ENCODE results near the gene AMOT. TPM values are rescaled to one million over a fixed set of nuclear protein-coding genes. Genes with fewer than 3 reads are reported as not detected.
A peak's percentile ranks its signal among the peaks of the same experiment; 100 is the strongest.

Gene AMOT
- polyA plus RNA-seq, 1 of the 3 experiments (the other 2 are of a cell fraction), result 3.4 TPM

DNA sequence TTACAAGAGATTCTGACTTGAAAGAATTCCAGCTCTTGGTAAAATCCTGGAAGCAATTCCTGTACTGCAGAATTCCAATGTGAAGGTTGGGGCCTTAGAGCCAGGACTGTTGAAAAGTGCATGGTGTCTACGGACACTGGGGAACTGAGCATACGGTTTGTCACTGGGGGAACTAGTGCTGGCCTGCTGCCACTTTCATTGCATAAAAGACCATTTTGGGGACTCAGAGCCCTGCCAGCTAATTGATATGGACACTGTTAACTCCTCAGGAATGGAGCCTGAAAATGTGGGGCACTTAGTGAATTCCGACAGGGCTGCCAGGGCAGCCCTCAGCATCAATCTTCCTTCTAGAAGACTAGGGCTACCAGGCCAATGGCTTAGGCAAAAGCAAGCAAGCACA is 55.9 kb downstream of the AMOT start (continued):
- TF ChIP-seq, protein P1, sequence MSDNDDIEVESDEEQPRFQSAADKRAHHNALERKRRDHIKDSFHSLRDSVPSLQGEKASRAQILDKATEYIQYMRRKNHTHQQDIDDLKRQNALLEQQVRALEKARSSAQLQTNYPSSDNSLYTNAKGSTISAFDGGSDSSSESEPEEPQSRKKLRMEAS (IDR thresholded peaks at IDR 0.05; ENCODE audit: low read depth), result no peak
- TF ChIP-seq, protein P2, sequence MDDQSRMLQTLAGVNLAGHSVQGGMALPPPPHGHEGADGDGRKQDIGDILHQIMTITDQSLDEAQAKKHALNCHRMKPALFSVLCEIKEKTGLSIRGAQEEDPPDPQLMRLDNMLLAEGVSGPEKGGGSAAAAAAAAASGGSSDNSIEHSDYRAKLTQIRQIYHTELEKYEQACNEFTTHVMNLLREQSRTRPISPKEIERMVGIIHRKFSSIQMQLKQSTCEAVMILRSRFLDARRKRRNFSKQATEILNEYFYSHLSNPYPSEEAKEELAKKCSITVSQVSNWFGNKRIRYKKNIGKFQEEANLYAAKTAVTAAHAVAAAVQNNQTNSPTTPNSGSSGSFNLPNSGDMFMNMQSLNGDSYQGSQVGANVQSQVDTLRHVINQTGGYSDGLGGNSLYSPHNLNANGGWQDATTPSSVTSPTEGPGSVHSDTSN (IDR thresholded peaks at IDR 0.05), result no peak

DNA sequence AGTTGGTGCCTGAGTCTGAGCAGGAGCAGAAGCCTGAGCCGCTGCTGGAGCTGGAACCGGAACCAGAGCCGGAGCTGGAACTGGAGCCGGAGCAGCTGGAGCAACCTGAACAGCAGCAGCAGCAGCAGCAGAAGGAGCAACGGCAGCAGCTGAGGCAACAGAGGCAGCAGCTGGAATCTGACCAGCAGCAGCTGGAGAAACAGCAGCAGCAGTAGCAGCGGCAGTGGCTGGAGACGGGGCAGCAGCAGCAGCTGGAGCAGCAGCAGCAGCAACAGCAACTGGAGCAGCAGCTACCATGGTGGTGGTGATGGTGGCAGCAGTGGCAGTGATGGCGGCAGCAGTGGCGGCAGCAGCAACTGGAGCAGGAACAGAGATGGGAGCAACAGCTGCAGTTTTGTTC is 61.5 kb downstream of the AMOT start:
- CTCF ChIA-PET, result no interaction called here
- H2AFZ ChIP-seq (ENCODE audit: low read depth), result no peak overlapping the region
- POLR2A ChIA-PET, result no interaction called here
- no peak overlapping the region for H3K27ac ChIP-seq (ENCODE audit: low read depth in 2 of 2, low read length in 1 of 2)
- no peak overlapping the region for H3K9ac ChIP-seq
- H3K79me2 ChIP-seq (ENCODE audit: insufficient read depth), result no peaks in the 10 kb centered on the region
- no peaks in the 10 kb centered on the region for H3K27me3 ChIP-seq (ENCODE audit: insufficient read depth)
- TF ChIP-seq, protein P3, sequence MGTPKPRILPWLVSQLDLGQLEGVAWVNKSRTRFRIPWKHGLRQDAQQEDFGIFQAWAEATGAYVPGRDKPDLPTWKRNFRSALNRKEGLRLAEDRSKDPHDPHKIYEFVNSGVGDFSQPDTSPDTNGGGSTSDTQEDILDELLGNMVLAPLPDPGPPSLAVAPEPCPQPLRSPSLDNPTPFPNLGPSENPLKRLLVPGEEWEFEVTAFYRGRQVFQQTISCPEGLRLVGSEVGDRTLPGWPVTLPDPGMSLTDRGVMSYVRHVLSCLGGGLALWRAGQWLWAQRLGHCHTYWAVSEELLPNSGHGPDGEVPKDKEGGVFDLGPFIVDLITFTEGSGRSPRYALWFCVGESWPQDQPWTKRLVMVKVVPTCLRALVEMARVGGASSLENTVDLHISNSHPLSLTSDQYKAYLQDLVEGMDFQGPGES (IDR thresholded peaks at IDR 0.05; ENCODE audit: low read depth, low read length), result no peak
- TF ChIP-seq RFX5 (IDR thresholded peaks at IDR 0.05; ENCODE audit: low read length), result no peak
- no peak for TF ChIP-seq ELF1 (IDR thresholded peaks at IDR 0.05)
- TF ChIP-seq, protein P4, sequence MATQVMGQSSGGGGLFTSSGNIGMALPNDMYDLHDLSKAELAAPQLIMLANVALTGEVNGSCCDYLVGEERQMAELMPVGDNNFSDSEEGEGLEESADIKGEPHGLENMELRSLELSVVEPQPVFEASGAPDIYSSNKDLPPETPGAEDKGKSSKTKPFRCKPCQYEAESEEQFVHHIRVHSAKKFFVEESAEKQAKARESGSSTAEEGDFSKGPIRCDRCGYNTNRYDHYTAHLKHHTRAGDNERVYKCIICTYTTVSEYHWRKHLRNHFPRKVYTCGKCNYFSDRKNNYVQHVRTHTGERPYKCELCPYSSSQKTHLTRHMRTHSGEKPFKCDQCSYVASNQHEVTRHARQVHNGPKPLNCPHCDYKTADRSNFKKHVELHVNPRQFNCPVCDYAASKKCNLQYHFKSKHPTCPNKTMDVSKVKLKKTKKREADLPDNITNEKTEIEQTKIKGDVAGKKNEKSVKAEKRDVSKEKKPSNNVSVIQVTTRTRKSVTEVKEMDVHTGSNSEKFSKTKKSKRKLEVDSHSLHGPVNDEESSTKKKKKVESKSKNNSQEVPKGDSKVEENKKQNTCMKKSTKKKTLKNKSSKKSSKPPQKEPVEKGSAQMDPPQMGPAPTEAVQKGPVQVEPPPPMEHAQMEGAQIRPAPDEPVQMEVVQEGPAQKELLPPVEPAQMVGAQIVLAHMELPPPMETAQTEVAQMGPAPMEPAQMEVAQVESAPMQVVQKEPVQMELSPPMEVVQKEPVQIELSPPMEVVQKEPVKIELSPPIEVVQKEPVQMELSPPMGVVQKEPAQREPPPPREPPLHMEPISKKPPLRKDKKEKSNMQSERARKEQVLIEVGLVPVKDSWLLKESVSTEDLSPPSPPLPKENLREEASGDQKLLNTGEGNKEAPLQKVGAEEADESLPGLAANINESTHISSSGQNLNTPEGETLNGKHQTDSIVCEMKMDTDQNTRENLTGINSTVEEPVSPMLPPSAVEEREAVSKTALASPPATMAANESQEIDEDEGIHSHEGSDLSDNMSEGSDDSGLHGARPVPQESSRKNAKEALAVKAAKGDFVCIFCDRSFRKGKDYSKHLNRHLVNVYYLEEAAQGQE (IDR thresholded peaks at IDR 0.05; ENCODE audit: low read depth, low read length), result no peak
- TF ChIP-seq, protein P5, sequence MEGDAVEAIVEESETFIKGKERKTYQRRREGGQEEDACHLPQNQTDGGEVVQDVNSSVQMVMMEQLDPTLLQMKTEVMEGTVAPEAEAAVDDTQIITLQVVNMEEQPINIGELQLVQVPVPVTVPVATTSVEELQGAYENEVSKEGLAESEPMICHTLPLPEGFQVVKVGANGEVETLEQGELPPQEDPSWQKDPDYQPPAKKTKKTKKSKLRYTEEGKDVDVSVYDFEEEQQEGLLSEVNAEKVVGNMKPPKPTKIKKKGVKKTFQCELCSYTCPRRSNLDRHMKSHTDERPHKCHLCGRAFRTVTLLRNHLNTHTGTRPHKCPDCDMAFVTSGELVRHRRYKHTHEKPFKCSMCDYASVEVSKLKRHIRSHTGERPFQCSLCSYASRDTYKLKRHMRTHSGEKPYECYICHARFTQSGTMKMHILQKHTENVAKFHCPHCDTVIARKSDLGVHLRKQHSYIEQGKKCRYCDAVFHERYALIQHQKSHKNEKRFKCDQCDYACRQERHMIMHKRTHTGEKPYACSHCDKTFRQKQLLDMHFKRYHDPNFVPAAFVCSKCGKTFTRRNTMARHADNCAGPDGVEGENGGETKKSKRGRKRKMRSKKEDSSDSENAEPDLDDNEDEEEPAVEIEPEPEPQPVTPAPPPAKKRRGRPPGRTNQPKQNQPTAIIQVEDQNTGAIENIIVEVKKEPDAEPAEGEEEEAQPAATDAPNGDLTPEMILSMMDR (IDR thresholded peaks at IDR 0.05), result no peak
- TF ChIP-seq EP300 (IDR thresholded peaks at IDR 0.05; ENCODE audit: borderline replicate concordance in 1 of 2, low read depth in 1 of 2, low read length in 1 of 2), result no peak
- TF ChIP-seq, protein P6, sequence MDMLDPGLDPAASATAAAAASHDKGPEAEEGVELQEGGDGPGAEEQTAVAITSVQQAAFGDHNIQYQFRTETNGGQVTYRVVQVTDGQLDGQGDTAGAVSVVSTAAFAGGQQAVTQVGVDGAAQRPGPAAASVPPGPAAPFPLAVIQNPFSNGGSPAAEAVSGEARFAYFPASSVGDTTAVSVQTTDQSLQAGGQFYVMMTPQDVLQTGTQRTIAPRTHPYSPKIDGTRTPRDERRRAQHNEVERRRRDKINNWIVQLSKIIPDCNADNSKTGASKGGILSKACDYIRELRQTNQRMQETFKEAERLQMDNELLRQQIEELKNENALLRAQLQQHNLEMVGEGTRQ (IDR thresholded peaks at IDR 0.05; ENCODE audit: borderline replicate concordance, low read depth, low read length), result no peak
- TF ChIP-seq TEAD4 (IDR thresholded peaks at IDR 0.05; ENCODE audit: borderline replicate concordance, insufficient read depth), result no peak
- no peak for TF ChIP-seq NRF1 (IDR thresholded peaks at IDR 0.05; ENCODE audit: low read depth, low read length)
- TF ChIP-seq JUND (IDR thresholded peaks at IDR 0.05), result no peak
- no peak for TF ChIP-seq FOSL2 (IDR thresholded peaks at IDR 0.05; ENCODE audit: borderline replicate concordance, low read depth)
- TF ChIP-seq TAF1 (IDR thresholded peaks at IDR 0.05; ENCODE audit: borderline replicate concordance, low read depth, low read length), result no peak
- TF ChIP-seq, protein P2 (IDR thresholded peaks at IDR 0.05), result no peak
- no peak for TF ChIP-seq GATA2 (CRISPR knock-in tag; IDR thresholded peaks at IDR 0.05)
- H3K4me3 ChIP-seq (ENCODE audit: low read depth in 2 of 2, low read length in 1 of 2), result no peak overlapping the region
- peak; percentile 9 for DNase-seq
- no peaks in the 10 kb centered on the region for H3K36me3 ChIP-seq (replicated peaks in 1 of 2; ENCODE audit: control insufficient read depth in 1 of 2, insufficient read depth in 2 of 2, low read length in 1 of 2)
- 51% methylated on average over 7 of the region's 9 CpGs for WGBS (ENCODE audit: low lambda C conversion rate)
- no peak overlapping the region for H3K4me2 ChIP-seq
- no peaks in the 10 kb centered on the region for H3K4me1 ChIP-seq (ENCODE audit: control insufficient read depth in 1 of 2, insufficient read depth in 2 of 2, low read depth in 1 of 2, low read length in 1 of 2)
- H3K9me3 ChIP-seq, result no peaks in the 10 kb centered on the region
- no peaks in the 10 kb centered on the region for H3F3A ChIP-seq (replicated peaks; ENCODE audit: insufficient read depth)
- H4K20me1 ChIP-seq (ENCODE audit: insufficient read depth), result no peaks in the 10 kb centered on the region
- H3K9me2 ChIP-seq, result no peaks in the 10 kb centered on the region
